ENCODE data around the gene AMER2. TPM values are rescaled to one million over a fixed set of nuclear protein-coding genes. Genes with fewer than 3 reads are reported as not detected.

Gene AMER2
- total RNA-seq, 2 experiments from 2014 or later = not detected

- no peak overlapping the region for H3K27ac Mint-ChIP-seq
- POLR2A ChIA-PET = no interaction called here
Measured at GRCh38 chr13:25180775-25181537, 8.9 kb upstream of the AMER2 start.

GRCh38 chr13:25179832-25180774 is 8.0 kb upstream of the AMER2 start:
- DNase-seq (no peak), ATAC-seq (ENCODE audit: poor library complexity) (no peak)
- Histone ChIP-seq H3K27ac (ENCODE audit: low read depth in 1 of 2, low read length in 2 of 2) (no peak overlapping the region), H3K4me1 (ENCODE audit: insufficient read depth, low read length) (no peaks in the 10 kb centered on the region), H3K9me3 (ENCODE audit: control insufficient read depth in 1 of 2, insufficient read depth in 1 of 2, low read length in 2 of 2) (peaks cover 0 to 5% of the 10 kb centered on the region in 2 experiments), H3K4me3 (ENCODE audit: low read length) (no peak overlapping the region), H3K27me3 (ENCODE audit: control insufficient read depth in 1 of 2, insufficient read depth in 2 of 2, low read length in 2 of 2) (peaks cover 33 to 40% of the 10 kb centered on the region in 2 experiments), H3K36me3 (ENCODE audit: insufficient read depth, low read length) (no peaks in the 10 kb centered on the region)
- no peak overlapping the region for H3K4me3 Mint-ChIP-seq
- ChIA-PET POLR2A (no interaction called here), CTCF (interaction anchor here (1.6 kb wide), 1 partner anchor 13 kb away, joined by 4 read pairs; no protein-coding TSS in a partner anchor)
- no peaks in the 10 kb centered on the region for H3K9me3 Mint-ChIP-seq
- peaks cover 91% of the 10 kb centered on the region for H3K27me3 Mint-ChIP-seq
- H3K27ac Mint-ChIP-seq = no peak overlapping the region
- intact Hi-C loops (cut with DNase I, micrococcal nuclease) = no loop called here
- H3K4me1 Mint-ChIP-seq (ENCODE audit: low read depth) = no peaks in the 10 kb centered on the region
- H3K36me3 Mint-ChIP-seq (ENCODE audit: low read depth) = no peaks in the 10 kb centered on the region
- no peak for TF ChIP-seq CTCF (IDR thresholded peaks at IDR 0.05)

More at GRCh38 chr13:25180775-25181537, 8.9 kb upstream of the AMER2 start:
- H3K36me3 ChIP-seq (ENCODE audit: insufficient read depth, low read length) = no peaks in the 10 kb centered on the region
- H3K4me1 ChIP-seq (ENCODE audit: insufficient read depth, low read length) = no peaks in the 10 kb centered on the region
- Mint-ChIP-seq H3K4me3 (no peak overlapping the region), H3K4me1 (ENCODE audit: low read depth) (no peaks in the 10 kb centered on the region), H3K9me3 (no peaks in the 10 kb centered on the region), H3K36me3 (ENCODE audit: low read depth) (no peaks in the 10 kb centered on the region), H3K27me3 (peaks cover 91% of the 10 kb centered on the region)
- intact Hi-C loops (cut with DNase I, micrococcal nuclease) = no loop called here
- H3K27me3 ChIP-seq (ENCODE audit: control insufficient read depth in 1 of 2, insufficient read depth in 2 of 2, low read length in 2 of 2) = peaks cover 32 to 36% of the 10 kb centered on the region in 2 experiments
- no peak for ATAC-seq (ENCODE audit: poor library complexity)
- peaks cover 0 to 5% of the 10 kb centered on the region in 2 experiments for H3K9me3 ChIP-seq (ENCODE audit: control insufficient read depth in 1 of 2, insufficient read depth in 1 of 2, low read length in 2 of 2)
- DNase-seq = no peak
- CTCF ChIA-PET = interaction anchor here (1.6 kb wide), 1 partner anchor 12 kb away, joined by 4 read pairs; no protein-coding TSS in a partner anchor
- no peak overlapping the region for H3K4me3 ChIP-seq (ENCODE audit: low read length)
- TF ChIP-seq CTCF (IDR thresholded peaks at IDR 0.05) = no peak
- no peak overlapping the region for H3K27ac ChIP-seq (ENCODE audit: low read depth in 1 of 2, low read length in 2 of 2)

- H3K27ac ChIP-seq (ENCODE audit: low read depth in 1 of 2, low read length in 2 of 2) = no peak overlapping the region
- Mint-ChIP-seq H3K27ac (no peak overlapping the region), H3K27me3 (peaks cover 88% of the 10 kb centered on the region), H3K36me3 (ENCODE audit: low read depth) (no peaks in the 10 kb centered on the region), H3K4me1 (ENCODE audit: low read depth) (no peaks in the 10 kb centered on the region), H3K9me3 (no peaks in the 10 kb centered on the region), H3K4me3 (no peak overlapping the region)
- no peaks in the 10 kb centered on the region for H3K4me1 ChIP-seq (ENCODE audit: insufficient read depth, low read length)
- peaks cover 37 to 40% of the 10 kb centered on the region in 2 experiments for H3K27me3 ChIP-seq (ENCODE audit: control insufficient read depth in 1 of 2, insufficient read depth in 2 of 2, low read length in 2 of 2)
- no peak for TF ChIP-seq CTCF (IDR thresholded peaks at IDR 0.05)
- ChIA-PET CTCF (interaction anchor here (1.6 kb wide), 1 partner anchor 14 kb away, joined by 4 read pairs; no protein-coding TSS in a partner anchor), POLR2A (no interaction called here)
- peaks cover 0 to 5% of the 10 kb centered on the region in 2 experiments for H3K9me3 ChIP-seq (ENCODE audit: control insufficient read depth in 1 of 2, insufficient read depth in 1 of 2, low read length in 2 of 2)
- ATAC-seq (ENCODE audit: poor library complexity) = no peak
- H3K36me3 ChIP-seq (ENCODE audit: insufficient read depth, low read length) = no peaks in the 10 kb centered on the region
- H3K4me3 ChIP-seq (ENCODE audit: low read length) = no peak overlapping the region
- DNase-seq = no peak
- intact Hi-C loops (cut with DNase I, micrococcal nuclease) = no loop called here
Measured at GRCh38 chr13:25179011-25179410, 6.9 kb upstream of the AMER2 start.

Measured in CD4-positive, alpha-beta T cell (primary cell).